ENCODE results near the gene HAUS8. TPM values are rescaled to one million over a fixed set of nuclear protein-coding genes. Genes with fewer than 3 reads are reported as not detected.

Gene HAUS8
- total and polyA plus RNA-seq, 10 of the 15 experiments (the other 5 are each of a cell fraction or from before 2014, with no cell fraction given) = 22.7 to 43.9 (median 34.4) TPM

GRCh38 chr19:17078036-17078919 is 3.0 kb upstream of the HAUS8 start:
- no peaks in the 10 kb centered on the region; a peak in 2 of 4 replicates for H3K36me3 ChIP-seq (ENCODE audit: control insufficient read depth in 2 of 2, insufficient read depth in 2 of 2, low read length in 1 of 2)
- ATAC-seq (no peak), DNase-seq (ENCODE audit: low read depth, low spot score) (no peak), FAIRE-seq (no peak)
- peaks cover 95% of the 10 kb centered on the region for H3K79me2 ChIP-seq (ENCODE audit: control insufficient read depth, insufficient read depth, low read length)
- CTCF ChIA-PET = interaction anchor here (0.8 to 4.3 kb wide), 10 partner anchors 10 to 204 kb away, joined by 3 to 30 read pairs (median 4); partner anchors contain the start of genes ANKLE1 and BABAM1
- RAD21 ChIA-PET (ENCODE audit: unreplicated experiment) = interaction anchor here (0.7 to 7.7 kb wide), 10 partner anchors 12 to 157 kb away, joined by 3 to 91 read pairs (median 4); no protein-coding TSS in a partner anchor
- H3K4me3 ChIP-seq = peak overlapping the region; percentile 93
- BruUV-seq (replicated peaks) = no TSS peak
- H2AFZ ChIP-seq (ENCODE audit: control insufficient read depth, low read depth, low read length) = no peak overlapping the region
- peak overlapping the region; percentile 83 for H3K9ac ChIP-seq (ENCODE audit: control insufficient read depth, insufficient read depth, low read length)
- no peaks in the 10 kb centered on the region for H3K9me3 ChIP-seq (replicated peaks; ENCODE audit: control insufficient read depth, insufficient read depth, low read length)
- H3K27ac ChIP-seq (ENCODE audit: control insufficient read depth, insufficient read depth) = peak overlapping the region; percentile 87
- SMC1A ChIA-PET (ENCODE audit: uncharacterized antibody, unreplicated experiment) = interaction anchor here (0.5 to 11.7 kb wide), 10 partner anchors 11 to 493 kb away, joined by 3 to 88 read pairs (median 4); no protein-coding TSS in a partner anchor
- WGBS (ENCODE audit: insufficient coverage, insufficient replicate concordance, low lambda C conversion rate, missing lambda C conversion rate) = 40% methylated on average over 19 of the region's 19 CpGs
- H4K20me1 ChIP-seq (ENCODE audit: control insufficient read depth, insufficient read depth) = peaks cover 9% of the 10 kb centered on the region
- H3K27me3 ChIP-seq (replicated peaks in 1 of 2; ENCODE audit: control insufficient read depth in 2 of 2, insufficient read depth in 2 of 2, low read length in 1 of 2) = no peaks in the 10 kb centered on the region
- in situ Hi-C loops (cut with MboI) = no loop called here
- peaks cover 40% of the 10 kb centered on the region for H3K4me1 ChIP-seq (ENCODE audit: control insufficient read depth, insufficient read depth, low read length)
- intact Hi-C loops (cut with micrococcal nuclease; ENCODE audit: unreplicated experiment) = no loop called here
- H3K4me2 ChIP-seq (ENCODE audit: control insufficient read depth, insufficient read depth) = peak overlapping the region; percentile 88
- POLR2A ChIA-PET = interaction anchor here (0.6 to 8.5 kb wide), 11 partner anchors 10 to 451 kb away, joined by 3 to 111 read pairs (median 3); partner anchors contain the start of gene USE1
- TF ChIP-seq ZBTB33 (IDR thresholded peaks at IDR 0.05) = no peak
- no peak for TF ChIP-seq ZNF592 (IDR thresholded peaks at IDR 0.05)
- peak; percentile 49; the same call in 1 of the 2 replicates for TF ChIP-seq NR2F1 (conservative IDR thresholded peaks at IDR 0.05)
- no peak for TF ChIP-seq CHD1 (IDR thresholded peaks at IDR 0.05; ENCODE audit: low read depth, low read length)
- no peak for TF ChIP-seq ELK1 (IDR thresholded peaks at IDR 0.05; ENCODE audit: low read depth, low read length)
- no peak for TF ChIP-seq SIN3A (IDR thresholded peaks at IDR 0.05; ENCODE audit: low read depth, low read length)
- TF ChIP-seq GABPA (IDR thresholded peaks at IDR 0.05; ENCODE audit: low read depth) = no peak
- TF ChIP-seq ZNF274 (IDR thresholded peaks at IDR 0.05; ENCODE audit: insufficient read depth, insufficient read length) = no peak
- no peak for TF ChIP-seq FOS (IDR thresholded peaks at IDR 0.05; ENCODE audit: borderline replicate concordance, extremely low read depth, insufficient read length)
- no peak for TF ChIP-seq NFXL1 (IDR thresholded peaks at IDR 0.05; ENCODE audit: borderline replicate concordance)
- no peak for TF ChIP-seq SKIL (IDR thresholded peaks at IDR 0.05; ENCODE audit: low read depth, poor library complexity, severe bottlenecking)
- no peak for TF ChIP-seq POLR2A (IDR thresholded peaks at IDR 0.05; ENCODE audit: low read depth, low read length)
- TF ChIP-seq RAD21 (IDR thresholded peaks at IDR 0.05; ENCODE audit: insufficient read depth, low read depth, low read length) = no peak
